COR-L47 (cell line): Measurements from ENCODE around the gene AMPD3.

ENCODE experiments used
- DNase-seq: peaks from one replicate; lab custom pipeline; 2025; lab: John Stamatoyannopoulos, UW

AMPD3 gene

DNA sequence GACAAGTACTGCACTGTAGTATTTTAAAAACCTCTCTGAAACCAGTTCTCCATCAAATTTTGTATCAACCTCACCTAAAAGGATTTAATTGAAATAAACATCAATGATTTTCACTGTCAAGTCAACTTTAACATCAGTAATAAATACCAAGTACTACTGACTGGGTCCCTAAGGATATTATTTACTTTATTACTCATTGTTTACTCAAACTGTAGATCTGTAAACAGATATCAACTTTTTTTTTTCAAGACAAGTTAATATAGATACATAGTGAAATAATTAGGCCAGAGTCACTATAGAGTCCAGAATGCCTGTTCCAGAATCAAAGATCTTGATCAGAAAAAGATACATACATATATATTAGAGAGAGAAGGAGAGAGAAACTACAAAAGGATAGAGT is 84.3 kb downstream of the AMPD3 start:
- DNase-seq: no peak

DNA sequence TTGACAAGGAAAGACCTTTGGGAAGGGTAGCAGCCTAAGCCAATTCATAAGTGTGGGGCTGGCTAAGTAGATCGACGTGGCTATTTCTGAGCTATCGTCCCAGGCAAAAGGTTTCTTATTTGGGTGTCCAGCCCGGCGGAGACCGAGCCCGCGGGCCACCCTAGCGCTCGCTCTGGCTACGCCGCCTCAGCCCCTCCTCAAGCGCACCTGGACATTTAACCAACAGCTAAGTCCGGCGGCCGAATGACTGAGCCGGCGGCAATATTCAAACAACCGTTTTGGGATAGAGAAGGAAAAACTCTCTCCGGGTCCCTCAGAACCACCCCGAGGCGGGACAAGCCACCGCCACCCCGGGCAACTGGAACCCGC is 85.5 kb downstream of the AMPD3 start:
- peak; percentile 40 for DNase-seq

DNA sequence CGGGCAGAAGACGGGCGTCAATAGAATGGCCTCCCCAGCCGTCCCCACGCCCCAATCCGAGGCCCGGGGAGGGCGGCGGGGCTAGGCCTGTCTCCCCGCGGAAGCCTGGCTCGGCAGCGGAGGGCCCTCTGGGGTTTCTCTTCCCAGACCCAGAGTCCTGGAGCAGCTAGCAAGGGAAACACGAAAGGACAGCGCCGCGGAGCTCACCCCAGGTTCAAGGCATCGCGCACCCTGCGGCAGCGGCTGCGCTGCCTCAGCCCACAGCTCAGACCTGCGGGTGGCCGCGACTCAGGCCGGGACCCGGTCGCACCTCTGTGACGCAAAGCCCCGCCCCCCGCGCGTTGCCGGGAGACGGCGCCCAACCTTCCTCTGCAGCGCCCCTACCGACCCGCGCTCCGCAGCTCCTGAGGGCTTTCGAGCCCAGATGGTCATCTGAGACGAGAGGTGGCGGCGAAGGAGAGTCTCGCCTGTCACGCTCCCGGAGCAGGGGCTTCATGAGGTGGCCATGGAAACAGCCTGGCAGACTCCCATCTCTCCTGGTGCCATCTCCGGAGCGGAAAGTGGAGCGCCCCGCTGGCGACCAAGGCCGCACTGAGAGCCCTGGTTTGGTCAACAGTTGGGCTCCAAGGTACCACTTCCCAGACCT is 86.0 kb downstream of the AMPD3 start, which contains the start of gene RNF141:
Gene RNF141 (minus strand): TSS at position 273 of the 646 bp plus-strand sequence. CDS start 7,029 bp downstream, outside the sequence.
- DNase-seq: peak; percentile 97

DNA sequence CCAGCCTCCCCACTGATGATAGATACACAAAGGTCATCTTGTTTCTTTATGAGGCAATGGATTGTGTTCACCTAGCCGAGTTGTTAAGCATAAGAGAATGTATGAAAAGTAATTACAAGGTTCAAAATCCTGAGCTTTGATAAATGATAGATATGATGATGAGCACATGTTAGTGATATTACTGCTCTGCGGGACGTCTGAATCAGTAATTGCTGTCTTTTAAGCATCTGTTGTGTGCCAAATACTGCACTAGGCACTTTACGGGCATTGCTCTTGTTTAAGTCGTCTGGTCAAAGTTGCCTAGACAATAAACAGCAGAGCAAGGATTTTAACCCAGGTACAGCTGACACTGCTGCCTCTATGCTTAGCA is 86.5 kb downstream of the AMPD3 start:
- DNase-seq: peak; percentile 48

DNA sequence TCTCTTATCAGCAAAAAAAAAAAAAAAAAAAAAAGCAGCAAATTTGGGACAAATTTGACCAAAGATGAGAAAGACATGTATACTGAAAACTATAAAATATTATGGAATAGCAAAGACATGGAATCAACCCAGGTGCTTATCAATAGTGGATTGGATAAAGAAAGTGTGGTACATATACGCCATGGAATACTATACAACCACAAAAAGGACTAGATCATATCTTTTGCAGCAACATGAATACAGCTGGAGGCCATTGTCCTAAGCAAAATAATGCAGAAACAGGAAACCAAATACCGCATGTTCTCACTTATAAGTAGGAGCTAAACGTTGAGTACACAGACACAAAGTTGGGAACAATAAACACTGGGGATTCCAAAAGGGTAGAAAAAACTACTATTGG is 87.7 kb downstream of the AMPD3 start:
- no peak for DNase-seq

DNA sequence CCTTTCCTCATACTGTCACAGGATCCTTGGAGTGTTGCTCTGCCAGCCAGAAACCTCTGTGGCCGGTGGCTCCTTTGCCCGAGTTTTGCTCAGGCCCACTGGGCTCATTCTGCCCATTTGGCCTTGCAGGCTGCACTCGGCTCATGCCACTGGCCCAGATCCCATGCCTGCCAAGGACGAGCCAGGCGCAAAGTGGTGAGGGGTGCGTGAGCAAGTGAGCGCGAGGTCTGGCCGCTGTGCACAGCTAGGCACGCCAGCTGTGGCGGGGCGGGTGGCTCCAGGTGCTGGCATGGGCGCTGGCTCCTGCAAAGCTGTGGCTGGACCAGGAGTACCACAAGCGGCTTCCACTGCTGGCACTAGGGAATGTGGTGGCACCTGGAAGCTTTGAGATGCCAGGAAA is 88.7 kb downstream of the AMPD3 start:
- DNase-seq: no peak

DNA sequence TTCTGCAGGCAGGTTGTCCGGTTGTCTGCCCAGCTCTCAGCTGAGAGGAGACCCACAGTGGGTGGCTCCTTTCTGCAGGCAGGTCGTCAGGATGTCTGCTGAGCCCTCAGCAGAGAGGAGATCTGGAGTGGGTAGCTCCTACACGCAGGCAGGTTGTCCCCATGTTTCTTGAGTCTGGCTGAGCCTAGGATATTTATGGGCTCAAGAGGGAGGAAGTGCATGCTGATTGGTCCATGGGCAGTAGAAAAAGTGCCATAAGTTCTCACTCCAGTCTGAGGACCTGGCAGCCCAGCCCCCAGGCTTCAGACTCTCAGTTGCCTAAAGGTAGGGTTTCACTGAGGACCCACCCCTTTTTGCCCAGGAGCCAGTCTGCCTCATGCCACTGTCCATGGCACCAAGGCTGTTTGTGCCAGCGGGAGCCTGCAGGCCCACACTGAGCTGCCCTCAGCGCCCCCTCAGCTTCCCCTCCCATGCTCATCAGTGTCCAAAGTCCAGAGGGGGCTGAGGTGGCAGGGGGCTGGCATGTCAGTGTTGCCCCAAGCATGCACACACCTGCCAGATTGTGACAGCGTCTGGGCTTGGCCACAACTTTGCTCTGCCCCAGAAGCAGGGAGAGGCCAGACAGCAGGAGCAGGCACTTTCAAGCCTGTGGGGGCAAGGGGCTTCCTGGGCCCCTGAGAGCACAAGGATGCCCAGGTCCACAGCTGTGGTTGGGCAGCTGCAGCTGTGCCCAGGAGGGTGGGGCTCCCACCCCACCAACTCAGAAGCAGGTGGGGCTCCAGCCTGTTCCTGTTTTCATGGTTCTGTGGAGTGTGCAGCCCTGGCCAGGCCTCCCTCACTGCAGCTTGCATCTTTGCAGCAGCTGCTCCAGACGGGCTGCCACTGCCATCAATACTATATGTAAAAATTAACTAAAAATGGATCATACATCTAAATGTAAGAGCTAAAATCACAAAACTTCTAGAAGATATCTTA is 89.7 kb downstream of the AMPD3 start:
- DNase-seq: no peak

DNA sequence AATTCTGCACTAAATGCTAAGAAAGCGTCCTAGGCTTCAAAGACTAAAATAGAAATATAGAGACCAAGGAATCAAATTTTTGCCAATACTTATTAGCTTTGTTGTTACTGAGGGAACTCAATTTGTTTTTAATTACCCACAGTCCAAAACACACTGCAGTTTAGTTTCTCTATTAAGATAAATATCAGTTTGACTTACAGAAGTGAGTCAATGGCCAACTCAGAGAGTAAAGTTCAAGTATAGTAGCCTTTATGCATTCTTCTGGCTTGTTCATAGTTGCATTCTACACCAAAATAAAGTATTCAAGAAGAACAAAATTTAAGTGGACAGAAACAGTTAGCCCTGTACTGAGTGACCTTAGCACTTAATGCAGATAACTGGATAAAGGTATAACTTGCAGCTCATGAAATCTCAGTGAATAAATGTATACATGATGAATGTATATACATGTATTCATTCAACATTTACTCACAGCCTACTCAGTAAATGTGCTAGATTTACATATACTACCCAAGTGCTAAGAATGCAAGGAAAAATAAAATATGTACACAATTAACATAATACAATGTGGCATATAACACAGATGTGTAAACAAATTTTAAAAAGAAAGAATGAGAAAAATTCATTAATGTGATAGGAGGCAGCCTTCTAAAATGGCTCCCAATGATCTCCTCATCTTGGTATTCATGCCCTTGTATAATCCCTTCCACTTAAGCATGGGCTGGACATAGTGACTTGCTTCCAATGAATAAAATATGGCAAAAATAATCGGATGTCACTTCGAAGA is 95.6 kb downstream of the AMPD3 start:
- no peak for DNase-seq

DNA sequence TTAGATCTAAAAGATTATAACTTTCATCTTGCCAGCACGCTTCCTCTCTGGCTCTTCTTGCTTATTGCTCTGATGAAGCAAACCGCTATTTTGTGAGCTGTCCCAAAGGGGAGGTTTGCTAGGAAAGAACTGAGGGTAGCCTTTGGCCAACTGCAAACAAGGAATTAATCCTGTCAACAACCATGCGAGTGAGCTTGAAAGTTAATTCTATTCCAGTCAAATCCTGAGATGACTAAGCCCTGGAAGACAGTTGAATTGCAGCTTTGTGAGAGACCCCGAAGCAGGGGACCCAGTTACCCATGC is 96.2 kb downstream of the AMPD3 start:
- DNase-seq: no peak

DNA sequence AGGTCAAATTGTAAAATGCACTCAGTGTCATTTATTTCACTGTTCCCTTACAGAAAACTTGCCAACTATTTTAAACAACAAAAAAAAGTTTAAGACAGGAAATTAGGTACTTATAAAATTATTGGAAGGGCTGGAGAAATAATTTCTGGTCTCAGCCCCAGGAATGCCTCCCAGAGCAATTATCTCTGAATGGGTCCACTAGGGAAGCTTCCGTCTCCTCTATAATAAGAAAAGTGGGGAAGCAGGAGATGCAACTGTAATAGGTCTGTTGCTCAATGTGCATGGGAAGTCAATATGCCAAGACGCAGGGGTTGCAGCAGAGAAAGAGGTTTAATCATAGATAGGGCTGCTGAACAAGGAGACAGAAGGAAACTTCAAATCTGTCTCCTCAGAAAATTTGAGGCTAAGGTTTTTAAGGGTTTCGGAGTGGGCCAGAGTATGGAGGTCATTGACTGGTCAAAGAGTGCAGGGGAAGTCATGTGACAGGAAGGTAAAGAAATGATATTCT is 96.8 kb downstream of the AMPD3 start:
- no peak for DNase-seq

DNA sequence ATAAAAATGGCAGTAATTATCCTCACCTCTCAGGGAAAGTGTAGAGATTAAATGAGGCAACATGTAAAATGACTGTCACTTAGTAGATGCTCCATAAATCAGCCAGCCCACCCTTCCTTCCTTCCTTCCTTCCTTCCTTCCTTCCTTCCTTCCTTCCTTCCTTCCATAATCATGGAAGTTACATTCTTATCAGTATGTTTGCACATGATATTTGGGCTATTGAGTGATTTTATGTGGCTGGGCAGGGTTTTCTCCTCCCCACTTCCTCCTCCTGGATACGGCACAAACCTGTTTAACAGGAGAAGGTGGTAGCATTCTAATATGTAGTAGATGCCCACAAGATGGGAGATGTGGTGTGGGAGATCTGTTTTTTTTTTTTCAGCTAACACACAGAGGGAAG is 101.5 kb downstream of the AMPD3 start:
- no peak for DNase-seq
